Left kidney (tissue), 2 donors: Measurements from ENCODE around the gene C1orf116. TPM values are rescaled to one million over a fixed set of nuclear protein-coding genes. Genes with fewer than 3 reads are reported as not detected.

Source experiments
- DNase-seq: peaks from one replicate; pipeline ENCODE4 v3.0.0-alpha.2; 2013
- polyA plus RNA-seq: library from polyadenylated mRNA; unstranded; fragments of 120-200 nt; gene quantifications from one replicate; pipeline ENCODE4 v1.2.1, GENCODE V29; 2013; ENCODE audit not compliant: insufficient read length

C1orf116 gene
- polyA plus RNA-seq, 1 donor, result 18.5 TPM

DNA sequence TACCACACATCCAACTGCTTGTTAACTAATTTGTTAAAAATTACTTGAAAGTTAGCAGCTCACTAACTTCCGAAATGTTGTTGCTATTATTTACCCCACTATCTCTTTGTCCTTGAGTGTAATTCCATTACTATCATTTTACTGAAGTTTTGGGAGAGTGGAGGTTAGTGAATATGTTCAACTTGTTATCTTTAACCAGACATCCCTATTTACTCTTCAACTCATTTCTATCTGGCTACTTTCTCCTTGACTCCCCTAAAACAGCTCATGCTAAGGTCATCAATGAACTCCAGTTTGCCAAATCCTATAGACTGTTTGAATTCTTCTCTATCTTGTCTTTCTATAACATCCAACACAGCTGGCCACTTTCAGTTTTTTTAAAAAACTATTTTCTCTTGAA is 4.3 kb upstream of the C1orf116 start:
- no peak for DNase-seq

DNA sequence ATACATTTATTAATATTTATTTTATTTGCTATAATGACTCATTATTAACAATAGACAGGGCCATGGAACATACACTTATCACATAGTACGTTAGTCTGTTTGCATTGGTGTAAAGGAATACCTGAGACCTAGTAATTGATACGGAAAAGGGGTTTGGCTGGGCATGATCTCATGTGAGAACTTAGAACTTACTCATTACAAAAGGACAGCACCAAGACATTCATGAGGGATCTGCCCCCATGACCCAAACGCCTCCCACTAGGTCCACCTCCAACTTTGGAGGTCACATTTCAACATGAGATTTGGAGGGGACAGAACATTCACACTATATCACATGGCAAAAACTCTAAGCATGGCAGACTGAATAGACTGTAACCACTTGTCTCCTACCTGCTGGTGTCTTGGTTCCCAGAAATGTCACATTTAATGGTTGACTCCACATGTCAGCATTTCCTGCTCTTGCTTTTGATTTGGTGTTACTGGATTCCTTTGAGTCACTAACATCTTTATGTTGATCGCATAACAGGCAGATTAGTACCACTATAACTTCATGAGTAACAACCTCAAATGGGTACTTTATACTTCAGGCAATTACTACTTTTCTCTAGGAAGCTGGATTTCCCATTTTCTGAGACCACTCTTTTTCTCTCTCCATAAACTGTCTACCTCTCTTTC is 3.5 kb upstream of the C1orf116 start:
- DNase-seq, result no peak

DNA sequence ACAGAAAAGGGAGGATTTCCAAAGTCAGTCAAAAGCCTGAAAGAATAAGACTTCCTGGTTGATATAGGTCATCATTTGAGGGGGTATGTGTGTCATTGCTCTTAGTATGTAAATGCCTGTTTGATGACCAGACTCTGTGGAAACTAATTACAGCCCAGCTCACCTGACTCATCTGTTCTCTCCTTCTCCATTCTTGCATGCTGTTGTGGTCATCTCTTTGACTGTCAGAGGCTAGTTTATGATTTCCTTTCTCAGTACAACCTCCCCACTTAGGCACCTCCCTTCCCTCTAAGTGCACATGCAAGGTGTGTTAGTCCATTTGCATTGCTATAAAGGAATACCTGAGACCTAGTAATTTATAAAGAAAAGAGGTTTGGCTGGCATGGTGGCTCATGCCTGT is 2.4 kb upstream of the C1orf116 start:
- no peak for DNase-seq

DNA sequence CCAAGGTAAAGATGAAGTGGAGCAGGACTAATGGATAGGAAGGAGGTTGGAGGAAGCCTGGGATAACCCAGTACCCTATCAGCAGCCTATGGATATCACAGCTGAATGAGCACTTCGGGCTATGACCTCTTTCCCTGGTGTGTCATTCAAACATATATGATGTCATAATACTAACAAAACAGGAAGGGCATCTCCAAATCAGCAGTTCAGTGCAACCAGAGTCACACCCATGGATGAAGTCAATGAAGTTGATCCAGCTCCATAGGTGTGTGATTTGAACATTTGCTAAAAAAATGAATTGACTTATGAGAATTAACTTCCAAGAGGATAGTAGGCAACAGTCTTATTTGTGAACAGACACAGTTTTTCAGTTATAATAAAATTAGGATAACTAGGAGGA is 1.7 kb upstream of the C1orf116 start:
- DNase-seq, result no peak

DNA sequence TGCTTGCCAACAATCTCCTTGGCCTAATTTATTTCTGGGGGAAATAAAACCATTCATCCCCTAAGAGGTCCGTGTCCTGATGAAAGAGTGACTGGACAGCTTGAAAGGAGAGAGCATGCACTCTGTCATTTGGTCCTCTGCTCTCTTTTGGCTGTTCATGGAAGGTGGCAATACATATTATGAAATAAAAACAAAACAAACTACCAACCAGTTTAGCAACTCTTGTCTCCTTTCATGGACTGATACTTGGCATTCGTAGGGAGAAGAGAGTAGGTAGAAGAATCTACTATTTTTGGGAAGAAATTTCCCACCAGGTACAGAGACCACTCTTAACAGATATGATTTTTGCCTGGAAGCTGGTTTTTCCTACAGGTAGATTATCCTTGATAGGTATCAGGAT is 746 bp upstream of the C1orf116 start:
- DNase-seq, result no peak

DNA sequence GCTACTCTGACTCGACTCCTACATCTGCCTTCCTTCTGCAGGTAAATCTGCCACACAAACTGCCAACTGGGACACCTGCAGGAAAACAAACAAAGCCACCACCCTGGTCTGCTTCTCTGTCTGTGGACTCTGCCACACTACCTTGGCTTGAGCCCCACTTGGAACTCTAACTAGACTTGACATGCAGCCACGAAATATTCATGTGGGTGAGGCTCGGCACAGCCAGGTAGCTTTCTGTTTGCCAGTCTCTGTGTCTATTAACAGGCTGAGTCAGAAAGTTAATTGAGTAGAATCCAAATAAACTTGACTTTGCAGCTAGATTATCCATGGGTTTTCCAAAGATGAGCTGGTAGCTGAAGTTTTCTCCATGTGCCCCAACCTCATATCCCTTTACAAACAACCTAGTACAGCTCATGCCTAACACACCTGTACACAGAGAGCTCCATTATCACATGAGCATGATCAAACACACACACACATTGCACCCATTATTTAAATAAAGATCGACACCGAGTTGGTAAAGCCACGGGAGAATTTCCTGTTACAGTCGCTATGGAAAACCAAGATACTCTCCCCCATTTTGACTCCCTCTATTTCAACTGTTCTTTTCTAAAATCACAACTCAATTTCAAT is 808 bp downstream of the C1orf116 start:
- no peak for DNase-seq

DNA sequence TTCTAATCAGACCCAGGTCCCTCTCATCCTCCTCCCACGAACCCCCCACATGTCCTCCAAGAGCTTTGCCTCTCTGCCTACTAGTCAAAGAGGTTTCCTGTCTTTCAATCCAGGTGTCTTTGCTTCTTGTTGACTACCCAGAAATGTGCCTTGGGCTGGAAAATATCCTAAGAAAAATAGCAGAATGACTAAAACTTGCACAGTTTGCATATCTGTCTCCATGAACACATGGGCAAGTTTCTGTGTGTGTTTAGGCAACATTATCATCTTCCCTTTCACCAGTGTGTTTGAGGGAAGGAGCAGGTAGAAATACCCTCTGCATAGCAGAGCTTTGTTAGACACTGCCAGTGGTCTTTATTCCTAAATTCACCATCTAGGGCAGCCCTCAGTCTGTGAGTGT is 1.5 kb downstream of the C1orf116 start:
- no peak for DNase-seq

DNA sequence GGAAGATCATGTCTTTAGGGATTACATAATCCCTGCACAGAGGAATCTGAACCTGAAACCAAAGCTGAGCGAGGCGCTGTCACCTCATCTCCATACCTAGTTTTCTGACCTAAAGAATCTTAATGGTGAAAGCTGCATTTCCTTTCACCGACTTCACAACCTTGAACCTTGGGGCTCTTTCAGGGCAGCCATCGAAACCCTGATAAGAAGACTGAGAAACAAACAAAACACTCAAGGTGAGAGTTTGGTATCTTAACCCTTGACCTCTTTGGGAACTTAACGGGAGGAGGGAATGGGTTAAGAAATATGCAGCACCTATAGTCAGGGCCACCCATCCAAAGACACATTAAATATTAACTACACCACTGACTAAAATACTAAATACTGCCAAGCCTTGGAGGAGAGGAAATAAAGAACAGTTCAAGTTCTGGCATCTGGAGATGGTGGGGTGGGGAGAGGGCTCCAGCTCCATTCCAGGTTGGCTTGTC is 2.0 kb downstream of the C1orf116 start:
- no peak for DNase-seq

DNA sequence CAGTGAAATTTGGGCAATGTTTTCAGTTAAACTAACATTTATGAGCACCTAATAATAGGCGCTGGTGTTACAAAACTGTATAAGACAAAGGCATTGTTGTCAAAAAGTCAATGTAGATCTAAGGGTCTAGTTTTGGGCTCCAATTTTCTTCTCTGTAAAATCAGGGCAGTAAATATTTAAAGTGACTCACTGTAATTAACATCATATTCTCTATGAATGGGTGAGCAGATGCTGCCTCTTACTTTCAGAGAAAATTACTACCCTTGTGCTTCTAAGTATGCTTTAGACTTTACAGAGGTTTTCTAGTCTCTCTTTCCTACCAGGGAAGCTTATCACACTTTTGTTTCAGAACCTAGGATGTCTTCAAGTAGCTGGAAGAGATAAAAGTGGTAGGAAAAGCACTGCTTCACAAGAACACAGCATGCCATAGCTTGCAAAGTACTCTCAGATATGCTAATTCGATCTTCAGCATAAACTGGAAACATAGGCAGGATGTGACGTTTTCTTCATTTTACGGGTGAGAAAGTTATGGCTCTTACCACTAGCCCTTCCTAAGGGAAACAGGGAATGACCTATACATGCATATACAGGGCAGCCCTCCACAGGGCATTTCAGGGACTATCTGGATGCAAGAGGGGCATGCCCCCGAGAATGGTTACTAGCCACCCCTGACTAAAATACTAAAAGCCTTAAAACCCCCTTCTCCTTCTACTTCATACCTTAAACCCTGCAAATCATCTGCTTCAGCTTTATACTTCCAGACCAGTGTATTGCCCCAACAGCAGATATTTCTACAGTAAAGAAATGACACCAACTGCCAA is 2.6 kb downstream of the C1orf116 start:
- DNase-seq, result no peak

DNA sequence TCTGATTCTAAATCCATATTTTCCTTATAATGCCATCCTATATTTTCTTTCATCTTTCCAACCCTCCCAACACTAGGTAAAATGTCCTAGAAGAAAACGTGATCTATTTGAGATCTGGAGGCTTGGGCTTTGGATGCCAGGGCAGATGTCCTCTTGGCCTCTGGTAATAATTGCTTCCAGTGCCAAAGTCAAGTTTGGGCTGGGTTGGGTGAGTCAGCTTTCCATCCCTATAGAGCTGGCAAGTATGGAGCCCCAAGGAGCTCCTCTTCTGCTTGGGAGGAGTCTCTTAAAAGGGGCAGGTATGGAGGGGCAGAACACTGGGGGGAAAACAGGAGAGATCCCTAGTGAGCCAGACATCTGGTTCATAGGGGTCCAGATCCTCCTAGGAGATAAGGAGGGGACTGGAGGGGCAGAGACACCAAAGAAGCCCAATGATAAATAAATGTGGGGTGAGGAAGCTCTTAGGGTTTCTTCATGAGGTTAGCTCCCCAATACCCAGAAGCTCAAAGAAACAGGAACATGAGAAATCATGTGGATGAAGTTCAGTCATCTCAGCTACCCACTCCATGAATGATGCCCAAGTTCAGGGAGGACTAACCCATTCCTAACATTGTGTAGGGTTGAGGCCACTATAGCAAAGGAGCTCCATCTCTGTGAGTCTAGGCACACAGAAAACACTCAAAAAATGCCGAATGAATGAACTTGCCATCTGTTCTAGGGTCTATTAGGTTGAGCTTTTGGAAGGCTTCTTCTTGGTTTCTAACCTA is 3.5 kb downstream of the C1orf116 start:
- DNase-seq, result no peak

DNA sequence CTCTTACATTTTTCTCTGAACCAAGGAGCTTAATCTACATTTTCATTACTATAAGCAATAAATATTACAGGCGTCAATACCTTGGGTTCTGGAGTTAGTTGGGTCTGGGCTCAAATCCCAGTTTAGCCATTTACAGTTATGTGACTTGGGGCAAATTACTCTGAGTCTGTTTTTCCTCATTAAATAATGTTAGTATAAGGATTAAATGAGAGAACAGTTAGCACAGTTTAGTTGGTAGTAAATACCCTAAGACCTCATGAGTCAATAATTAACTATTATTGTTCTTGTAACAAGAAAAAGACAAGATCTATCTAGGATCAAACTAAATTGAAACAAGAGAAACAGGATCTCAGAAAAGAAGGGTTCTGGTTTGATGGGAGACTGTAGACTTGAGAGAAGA is 4.6 kb downstream of the C1orf116 start:
- no peak for DNase-seq

DNA sequence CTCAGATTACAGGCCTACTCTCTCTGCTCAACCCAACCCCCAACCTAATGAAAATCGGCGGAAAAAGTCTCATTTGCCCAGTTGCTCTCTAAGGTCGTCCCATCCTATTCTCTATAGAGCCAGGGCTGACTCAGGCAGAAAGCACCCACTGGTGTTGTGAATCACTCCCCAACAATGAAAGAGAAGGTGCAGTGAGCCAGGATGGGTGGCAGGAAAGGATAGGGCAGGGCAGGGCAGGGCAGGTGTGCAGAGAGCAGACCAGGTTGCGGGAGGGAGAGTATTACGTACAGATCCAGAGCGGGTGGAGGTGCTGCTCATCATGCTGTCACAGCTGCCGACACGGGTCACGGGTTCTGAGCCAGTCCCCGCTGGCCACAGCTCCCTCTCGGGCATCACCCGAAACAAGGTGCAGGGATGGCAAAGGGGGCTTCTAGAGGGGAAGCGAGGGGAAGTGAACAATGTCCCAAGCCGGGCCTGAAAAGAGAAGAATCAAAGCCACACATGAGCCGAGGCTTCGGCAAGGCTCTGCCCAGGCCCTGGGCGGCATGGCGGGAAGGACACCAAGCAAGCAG is 5.3 kb downstream of the C1orf116 start:
- no peak for DNase-seq

DNA sequence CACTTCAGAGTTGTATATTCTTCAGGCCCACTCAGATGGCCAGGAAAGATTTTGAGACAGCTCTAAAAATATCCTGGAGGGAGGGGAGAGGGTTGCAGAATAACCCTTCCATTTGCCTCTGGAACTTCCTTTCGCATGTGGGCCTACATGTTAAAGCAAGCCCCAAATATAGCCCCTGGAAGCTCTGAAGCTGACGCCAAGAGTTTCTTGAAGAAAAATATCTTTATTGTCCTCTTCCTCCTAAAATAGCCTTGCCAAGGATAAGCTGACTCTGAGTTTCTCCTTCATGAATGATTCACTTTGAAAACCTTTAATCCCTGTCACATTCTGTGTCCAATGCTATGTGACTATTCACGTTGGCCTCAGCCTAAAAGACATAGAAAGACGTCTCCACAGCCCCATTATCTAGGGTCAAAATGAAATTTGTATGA is 6.4 kb downstream of the C1orf116 start:
- no peak for DNase-seq

DNA sequence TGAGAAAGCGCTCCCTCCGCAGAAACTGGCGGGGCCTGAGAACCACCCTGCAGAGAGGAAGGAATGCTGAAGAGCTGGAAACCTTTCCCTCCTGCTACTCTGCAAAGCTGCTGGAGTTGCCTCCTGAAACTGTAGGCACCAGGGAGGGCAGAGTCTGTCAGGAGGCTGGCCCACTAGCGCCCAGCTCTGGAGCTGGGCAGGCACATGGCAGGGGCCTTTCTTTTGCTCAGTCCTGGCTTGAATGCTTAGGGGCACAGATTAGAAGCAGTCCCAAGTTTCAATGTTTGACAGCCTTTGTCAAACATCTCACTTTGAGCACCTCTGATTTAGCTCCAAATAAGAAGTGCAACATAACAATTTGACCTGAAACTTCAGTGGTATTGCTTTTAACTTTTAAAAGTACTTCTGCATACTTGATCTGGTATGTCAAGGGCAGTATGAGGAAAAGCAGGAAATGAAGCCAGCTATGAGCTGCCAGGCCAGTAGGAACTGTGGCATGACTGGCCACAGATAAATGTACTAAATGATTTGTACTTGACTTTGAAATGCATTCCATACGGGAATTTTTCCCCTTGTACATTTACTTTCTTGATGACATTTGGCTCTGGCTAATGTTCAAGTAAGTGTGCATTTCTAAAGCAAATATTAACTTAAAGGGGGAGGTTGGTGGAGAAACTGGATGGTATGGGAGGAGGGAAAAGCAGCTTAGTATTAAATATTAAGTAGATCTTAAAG is 7.2 kb downstream of the C1orf116 start:
- DNase-seq, result no peak

DNA sequence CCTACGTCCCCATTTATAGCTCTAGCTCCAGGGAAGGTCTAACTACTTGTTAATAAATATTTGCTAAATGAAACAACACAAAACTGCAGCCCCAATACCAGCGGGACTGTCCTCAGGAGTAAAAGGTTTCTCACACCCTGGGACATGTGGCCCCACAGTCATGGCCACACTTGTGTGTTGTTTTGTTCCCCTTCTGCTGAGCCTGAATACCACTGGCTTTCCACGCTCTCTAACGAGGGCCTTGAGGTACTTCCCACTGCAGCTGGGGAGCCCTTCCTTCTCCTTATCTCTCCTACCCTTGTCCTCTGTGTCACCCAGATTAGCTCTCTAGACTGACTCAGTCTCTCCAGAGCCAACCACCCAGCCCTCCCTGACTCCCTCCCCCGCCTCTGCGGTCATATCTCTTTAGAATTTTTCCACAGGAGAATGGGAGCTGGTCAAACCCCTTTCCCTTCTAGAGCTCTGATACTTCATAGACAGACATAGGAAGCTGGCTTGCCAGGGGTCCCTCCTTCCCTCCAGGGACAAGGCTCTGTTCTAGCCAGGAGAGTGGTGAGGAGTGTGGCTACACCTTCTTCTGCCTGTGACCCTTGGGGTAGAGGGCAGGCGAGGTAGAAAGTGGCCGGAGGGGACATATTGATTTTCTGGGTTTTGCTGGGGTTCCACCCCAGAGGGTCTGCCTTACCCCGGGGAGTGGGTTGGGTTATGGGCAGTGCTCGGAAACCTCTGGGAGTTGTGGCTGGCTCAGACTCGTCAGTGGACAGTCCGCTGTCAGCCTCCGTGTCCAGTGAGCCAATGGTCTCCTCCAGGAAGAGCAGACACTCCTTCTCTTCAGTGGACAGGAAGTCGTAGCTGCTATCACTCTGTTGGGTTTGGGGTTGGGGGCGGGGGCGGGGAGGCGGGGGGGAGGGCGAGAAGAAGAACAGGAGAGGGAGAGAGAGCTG is 8.1 kb downstream of the C1orf116 start:
- no peak for DNase-seq

DNA sequence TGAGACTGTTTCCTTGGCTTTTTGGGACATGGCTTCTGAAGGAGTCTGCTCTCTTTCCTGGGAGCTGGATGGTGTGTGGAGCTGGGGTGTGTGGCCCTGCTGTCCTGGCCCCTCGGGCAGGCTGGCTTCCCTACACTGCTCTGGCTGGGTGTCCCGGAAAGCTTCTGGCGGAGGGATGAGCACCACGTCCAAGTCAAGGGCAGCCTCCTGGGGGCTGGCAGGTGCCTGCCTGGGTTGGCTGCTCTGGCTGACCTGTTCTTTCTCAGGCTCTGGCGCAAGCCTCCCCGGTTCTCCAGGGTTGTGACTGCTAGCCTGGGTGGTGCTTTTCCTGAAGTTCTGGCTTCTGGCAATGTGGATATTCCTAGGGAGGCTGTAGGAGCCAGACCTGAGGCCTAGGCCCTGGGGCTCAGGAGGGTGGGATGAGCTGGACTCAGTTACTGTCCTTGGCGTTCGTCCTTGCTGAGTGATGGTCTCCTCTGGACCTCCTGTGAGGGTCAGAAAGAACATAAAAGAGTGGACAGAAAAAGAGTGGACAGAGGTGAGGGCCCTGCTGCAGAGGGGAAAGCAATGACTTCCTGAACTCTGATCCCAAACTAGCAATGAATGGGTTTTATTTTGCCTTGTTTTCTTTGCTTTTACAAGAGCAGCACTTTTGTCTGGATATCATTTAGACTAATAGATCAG is 9.4 kb downstream of the C1orf116 start:
- no peak for DNase-seq

DNA sequence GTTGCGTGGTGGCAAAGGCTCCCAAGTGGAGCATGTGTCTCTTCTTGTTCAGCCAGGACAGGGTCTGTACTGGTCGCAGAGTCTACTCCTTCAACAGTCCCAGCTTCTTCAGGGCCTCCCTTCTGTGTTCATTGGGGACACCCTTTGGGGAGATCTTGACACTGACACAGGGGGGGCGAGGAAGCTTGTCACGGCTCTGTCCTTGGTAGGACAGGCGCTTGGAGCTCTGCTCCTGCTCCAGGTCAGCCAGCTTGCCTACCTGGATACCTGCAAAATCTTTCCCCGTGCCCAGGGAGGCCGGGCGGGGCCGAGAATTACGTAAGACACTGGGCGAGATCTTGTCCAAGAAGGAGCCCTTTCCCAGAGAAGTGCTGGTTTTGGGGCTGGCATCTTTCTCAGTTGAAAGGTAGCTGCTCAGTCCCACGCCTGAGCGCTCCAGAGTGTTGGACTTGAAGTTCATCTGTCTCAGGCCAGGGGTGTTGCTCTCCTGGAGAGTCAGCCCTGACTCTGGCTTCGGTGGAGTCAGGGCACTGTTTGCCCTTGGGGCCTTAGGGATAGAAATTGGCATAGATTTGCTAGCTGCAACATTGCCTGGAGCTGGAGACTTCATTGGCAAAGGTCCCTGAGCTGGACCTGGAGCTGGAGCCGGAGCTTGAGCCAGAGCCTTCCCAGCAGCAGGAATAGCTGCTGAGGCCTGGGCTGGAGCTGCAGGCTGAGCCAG is 10.5 kb downstream of the C1orf116 start:
- no peak for DNase-seq

DNA sequence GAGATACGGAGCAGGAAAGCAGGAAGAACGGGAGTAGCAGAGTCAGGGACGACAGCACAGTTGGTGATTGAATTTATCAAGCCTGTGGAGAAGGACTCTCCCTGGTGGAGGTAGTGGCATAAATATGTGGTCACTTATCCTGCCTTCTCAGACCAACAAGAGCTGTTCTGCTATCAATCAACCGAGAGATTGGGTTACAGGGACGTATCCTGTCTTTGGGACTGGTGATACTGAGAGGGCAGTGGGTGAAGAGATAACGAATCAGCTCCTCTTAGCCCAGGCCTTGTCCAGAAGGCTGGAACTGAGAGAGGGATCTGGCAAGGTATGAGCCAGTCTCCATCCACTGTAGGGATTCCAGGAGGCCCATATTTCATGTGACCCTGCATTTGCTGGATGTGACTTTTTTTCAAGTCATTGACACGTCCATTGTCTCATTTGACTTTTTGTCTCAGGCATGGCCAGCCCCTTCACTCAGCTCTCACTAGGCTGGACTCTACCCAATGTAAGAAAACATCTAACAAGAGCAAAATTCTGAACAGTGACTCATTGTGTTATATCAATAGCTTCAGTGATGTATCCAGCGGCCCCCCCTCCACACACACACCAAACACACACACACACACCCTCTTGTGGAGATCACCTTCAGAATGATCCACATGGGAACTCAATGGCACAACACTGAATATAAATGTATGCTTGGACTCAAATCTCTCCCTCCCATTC is 11.3 kb downstream of the C1orf116 start:
- DNase-seq, result no peak
